ENCODE results near the gene ABCD3. TPM values are rescaled to one million over a fixed set of nuclear protein-coding genes. Genes with fewer than 3 reads are reported as not detected.
A peak's percentile ranks its signal among the peaks of the same experiment; 100 is the strongest.

Gene ABCD3
- total RNA-seq, 1 donor from 2014 or later = 38.4 TPM

GRCh38 chr1:94418664-94419655 is 771 bp downstream of the ABCD3 start:
- peak overlapping the region; percentile 83 for H3K27ac ChIP-seq (ENCODE audit: low read depth, low read length)
- H3K4me2 ChIP-seq (ENCODE audit: low read length) = peak overlapping the region; percentile 93
- FAIRE-seq (no peak), DNase-seq (ENCODE audit: low read depth) (peak; percentile 38)
- no peaks in the 10 kb centered on the region for H3K9me3 Mint-ChIP-seq (ENCODE audit: unreplicated experiment)
- H3K27me3 ChIP-seq (ENCODE audit: insufficient read depth, low read length) = no peaks in the 10 kb centered on the region
- H3K27me3 Mint-ChIP-seq (ENCODE audit: low read depth, unreplicated experiment) = no peaks in the 10 kb centered on the region
- peak overlapping the region; percentile 97 for H3K4me3 Mint-ChIP-seq (ENCODE audit: unreplicated experiment)
- peak overlapping the region; percentile 87 for H3K27ac Mint-ChIP-seq (ENCODE audit: unreplicated experiment)
- H3K4me1 ChIP-seq (ENCODE audit: insufficient read depth, low read length) = peaks cover 20% of the 10 kb centered on the region
- H3K4me1 Mint-ChIP-seq (ENCODE audit: low read depth, unreplicated experiment) = peaks cover 29% of the 10 kb centered on the region
- H3K4me3 ChIP-seq (ENCODE audit: insufficient read depth, low read depth, low read length) = peak overlapping the region; percentile 84
- H2AFZ ChIP-seq (ENCODE audit: low read depth, low read length) = peak overlapping the region; percentile 73
- H3K79me2 ChIP-seq (ENCODE audit: insufficient read depth, low read length) = peaks cover 56% of the 10 kb centered on the region
- peaks cover 47% of the 10 kb centered on the region for H4K20me1 ChIP-seq (ENCODE audit: insufficient read depth, low read length)
- H3K36me3 Mint-ChIP-seq (ENCODE audit: low read depth, unreplicated experiment) = peaks cover 2% of the 10 kb centered on the region
- no peak for TF ChIP-seq CTCF (IDR thresholded peaks at IDR 0.05; ENCODE audit: insufficient read depth, low read depth, low read length)
- TF ChIP-seq EZH2 (IDR thresholded peaks at IDR 0.05; ENCODE audit: insufficient read depth, low read length) = no peak
- H3K9ac ChIP-seq (ENCODE audit: low read length) = peak overlapping the region; percentile 86
- H3K36me3 ChIP-seq (ENCODE audit: insufficient read depth, low read length) = no peaks in the 10 kb centered on the region
- no peaks in the 10 kb centered on the region for H3K9me3 ChIP-seq (ENCODE audit: insufficient read depth, low read depth, low read length)

- H3K36me3 Mint-ChIP-seq (ENCODE audit: low read depth, unreplicated experiment) = peaks cover 2% of the 10 kb centered on the region
- H3K4me1 Mint-ChIP-seq (ENCODE audit: low read depth, unreplicated experiment) = peaks cover 37% of the 10 kb centered on the region
- Histone ChIP-seq H3K27me3 (ENCODE audit: insufficient read depth, low read length) (no peaks in the 10 kb centered on the region), H4K20me1 (ENCODE audit: insufficient read depth, low read length) (peaks cover 74% of the 10 kb centered on the region), H3K9me3 (ENCODE audit: insufficient read depth, low read depth, low read length) (no peaks in the 10 kb centered on the region), H3K4me1 (ENCODE audit: insufficient read depth, low read length) (peaks cover 15% of the 10 kb centered on the region), H3K27ac (ENCODE audit: low read depth, low read length) (no peak overlapping the region), H3K4me2 (ENCODE audit: low read length) (no peak overlapping the region), H3K36me3 (ENCODE audit: insufficient read depth, low read length) (no peaks in the 10 kb centered on the region), H3K9ac (ENCODE audit: low read length) (no peak overlapping the region), H3K4me3 (ENCODE audit: insufficient read depth, low read depth, low read length) (no peak overlapping the region), H2AFZ (ENCODE audit: low read depth, low read length) (no peak overlapping the region), H3K79me2 (ENCODE audit: insufficient read depth, low read length) (peaks cover 88% of the 10 kb centered on the region)
- no peaks in the 10 kb centered on the region for H3K27me3 Mint-ChIP-seq (ENCODE audit: low read depth, unreplicated experiment)
- no peak for DNase-seq (ENCODE audit: low read depth)
- no peak overlapping the region for H3K27ac Mint-ChIP-seq (ENCODE audit: unreplicated experiment)
- no peak overlapping the region for H3K4me3 Mint-ChIP-seq (ENCODE audit: unreplicated experiment)
- no peaks in the 10 kb centered on the region for H3K9me3 Mint-ChIP-seq (ENCODE audit: unreplicated experiment)
- TF ChIP-seq EZH2 (IDR thresholded peaks at IDR 0.05; ENCODE audit: insufficient read depth, low read length) = no peak
- no peak for TF ChIP-seq CTCF (IDR thresholded peaks at IDR 0.05; ENCODE audit: insufficient read depth, low read depth, low read length)
- no peak for FAIRE-seq
Measured at GRCh38 chr1:94422115-94422820, 4.1 kb downstream of the ABCD3 start.

Data from astrocyte (in vitro differentiated cells and primary cell).